ENCODE data around the gene UBASH3A. TPM values are rescaled to one million over a fixed set of nuclear protein-coding genes. Genes with fewer than 3 reads are reported as not detected.

The UBASH3A gene
- total RNA-seq, 1 experiment from 2014 or later, result 0.07 TPM

GRCh38 chr21:42390696-42391095 lies 13.0 kb upstream of the UBASH3A start:
- Histone ChIP-seq H3K27me3 (ENCODE audit: insufficient read depth, low read length) (peaks cover 3% of the 10 kb centered on the region; the same call in 1 of the 2 replicates), H3K9me2 (ENCODE audit: insufficient read depth) (no peaks in the 10 kb centered on the region), H3K4me2 (ENCODE audit: low read length) (no peak overlapping the region), H3K4me1 (ENCODE audit: control insufficient read depth in 1 of 2, insufficient read depth in 2 of 2, low read length in 2 of 2) (no peaks in the 10 kb centered on the region), H2AFZ (ENCODE audit: low read depth, low read length, poor library complexity, severe bottlenecking) (no peak overlapping the region), H3K9ac (ENCODE audit: low read length) (no peak overlapping the region), H4K20me1 (ENCODE audit: insufficient read depth) (no peaks in the 10 kb centered on the region), H3K36me3 (ENCODE audit: control insufficient read depth in 1 of 2, insufficient read depth in 2 of 2, low read length in 2 of 2) (no peaks in the 10 kb centered on the region), H3K27ac (ENCODE audit: low read depth, low read length) (no peak overlapping the region), H3K4me3 (replicated peaks in 1 of 2; ENCODE audit: low read depth in 1 of 2, low read length in 2 of 2) (no peak overlapping the region), H3K79me2 (ENCODE audit: insufficient read depth, low read length) (no peaks in the 10 kb centered on the region), H3K9me3 (ENCODE audit: control insufficient read depth in 1 of 2, insufficient read depth in 1 of 2, low read depth in 1 of 2, low read length in 2 of 2) (no peaks in the 10 kb centered on the region)
- TF ChIP-seq TCF7L2 (IDR thresholded peaks at IDR 0.05; ENCODE audit: borderline replicate concordance, extremely low read depth, insufficient read depth, insufficient read length) (no peak), SP1 (IDR thresholded peaks at IDR 0.05; ENCODE audit: low read depth) (no peak), JUND (IDR thresholded peaks at IDR 0.05) (no peak), FOSL1 (IDR thresholded peaks at IDR 0.05; ENCODE audit: low read depth) (no peak), MAX (IDR thresholded peaks at IDR 0.05) (no peak), ZBTB33 (IDR thresholded peaks at IDR 0.05; ENCODE audit: extremely low read depth, insufficient replicate concordance, low read length) (no peak), CTCF (IDR thresholded peaks at IDR 0.05 in 2 of 3, conservative IDR thresholded peaks at IDR 0.05 in 1 of 3; ENCODE audit: borderline replicate concordance in 1 of 3, insufficient read depth in 1 of 3, low read depth in 2 of 3, low read length in 2 of 3) (no peak), EGR1 (IDR thresholded peaks at IDR 0.05; ENCODE audit: low read depth) (no peak), YY1 (IDR thresholded peaks at IDR 0.05; ENCODE audit: extremely low read depth, insufficient replicate concordance, low read depth, low read length) (no peak), EZH2 (IDR thresholded peaks at IDR 0.05) (no peak), ATF3 (IDR thresholded peaks at IDR 0.05) (no peak), SRF (IDR thresholded peaks at IDR 0.05; ENCODE audit: low read depth) (no peak), POLR2AphosphoS5 (IDR thresholded peaks at IDR 0.05; ENCODE audit: low read depth, low read length) (no peak), ZNF274 (IDR thresholded peaks at IDR 0.05; ENCODE audit: low read depth, low read length) (no peak), POLR2A (IDR thresholded peaks at IDR 0.05; ENCODE audit: borderline replicate concordance, extremely low read depth, insufficient read depth, insufficient read length) (no peak), ZFX (IDR thresholded peaks at IDR 0.05) (no peak)
- no peak for ATAC-seq
- DNase-seq (ENCODE audit: low read depth, low spot score), result no peak
- intact Hi-C loops (cut with micrococcal nuclease), result no loop called here
- BruUV-seq (replicated peaks), result no TSS peak
- RAD21 ChIA-PET (ENCODE audit: low non-redundant PET in 1 of 2, low total read pairs in 2 of 2, uncharacterized antibody in 2 of 2, unreplicated experiment in 2 of 2), result no interaction called here
- CTCF ChIA-PET, result no interaction called here
- POLR2A ChIA-PET, result no interaction called here

Data from HCT116 (cell line).